ENCODE data around the gene SLC39A5. TPM values are rescaled to one million over a fixed set of nuclear protein-coding genes. Genes with fewer than 3 reads are reported as not detected.

SLC39A5 gene
- total and polyA plus RNA-seq, 2 experiments from 2014 or later: not detected

- DNase-seq: peak; percentile 75
- Histone ChIP-seq H2AFZ (no peak overlapping the region), H3K9ac (no peak overlapping the region), H3F3A (ENCODE audit: insufficient read depth) (peaks cover 50% of the 10 kb centered on the region), H3K4me2 (ENCODE audit: unreplicated experiment) (peak overlapping the region; percentile 26), H3K9me2 (ENCODE audit: insufficient read depth) (no peaks in the 10 kb centered on the region), H3K9me3 (ENCODE audit: low read depth) (no peaks in the 10 kb centered on the region), H3K79me2 (ENCODE audit: insufficient read depth) (0 out of 2 replicates have a peak, but pooled peaks cover 5% of the 10 kb centered on the region), H3K4me1 (ENCODE audit: insufficient read depth) (peaks cover 8% of the 10 kb centered on the region), H3K4me3 (no peak overlapping the region), H3K27me3 (replicated peaks; ENCODE audit: insufficient read depth) (no peaks in the 10 kb centered on the region), H4K20me1 (ENCODE audit: insufficient read depth) (no peaks in the 10 kb centered on the region), H3K36me3 (ENCODE audit: low read depth) (peaks cover 57% of the 10 kb centered on the region), H3K27ac (peak overlapping the region; percentile 41)
- in situ Hi-C loops (cut with MboI): no loop called here
- 55 to 59% methylated on average over 14 of the region's 14 CpGs for WGBS, 2 experiments (ENCODE audit: low coverage in 1 of 2, low lambda C conversion rate in 2 of 2, missing lambda C conversion rate in 2 of 2)
- no peak for TF ChIP-seq EZH2phosphoT487 (IDR thresholded peaks at IDR 0.05; ENCODE audit: insufficient read depth, low read depth)
- TF ChIP-seq EZH2 (IDR thresholded peaks at IDR 0.05; ENCODE audit: insufficient read depth, poor library complexity, severe bottlenecking): no peak
These were observed 23.2 kb upstream of the SLC39A5 start for GRCh38 chr12:56206452-56207166.

GRCh38 chr12:56208006-56208405 lies 21.8 kb upstream of the SLC39A5 start:
- Histone ChIP-seq H4K20me1 (ENCODE audit: insufficient read depth) (no peaks in the 10 kb centered on the region), H3K9ac (no peak overlapping the region), H3K27ac (no peak overlapping the region), H3K4me3 (no peak overlapping the region), H3K36me3 (ENCODE audit: low read depth) (peaks cover 71% of the 10 kb centered on the region), H3K4me1 (ENCODE audit: insufficient read depth) (peaks cover 8% of the 10 kb centered on the region), H3F3A (ENCODE audit: insufficient read depth) (peaks cover 45% of the 10 kb centered on the region), H3K9me3 (ENCODE audit: low read depth) (no peaks in the 10 kb centered on the region), H3K27me3 (replicated peaks; ENCODE audit: insufficient read depth) (no peaks in the 10 kb centered on the region), H3K79me2 (ENCODE audit: insufficient read depth) (peaks cover 16% of the 10 kb centered on the region), H3K9me2 (ENCODE audit: insufficient read depth) (no peaks in the 10 kb centered on the region), H2AFZ (no peak overlapping the region), H3K4me2 (ENCODE audit: unreplicated experiment) (no peak overlapping the region)
- in situ Hi-C loops (cut with MboI): no loop called here
- DNase-seq: no peak
- 73 to 80% methylated on average over 6 of the region's 6 CpGs for WGBS, 2 experiments (ENCODE audit: low coverage in 1 of 2, low lambda C conversion rate in 2 of 2, missing lambda C conversion rate in 2 of 2)
- TF ChIP-seq EZH2phosphoT487 (IDR thresholded peaks at IDR 0.05; ENCODE audit: insufficient read depth, low read depth): no peak
- no peak for TF ChIP-seq EZH2 (IDR thresholded peaks at IDR 0.05; ENCODE audit: insufficient read depth, poor library complexity, severe bottlenecking)

GRCh38 chr12:56212361-56212760 lies 17.5 kb upstream of the SLC39A5 start:
- H3K36me3 ChIP-seq (ENCODE audit: low read depth): peaks cover 68% of the 10 kb centered on the region
- H3K27me3 ChIP-seq (replicated peaks; ENCODE audit: insufficient read depth): no peaks in the 10 kb centered on the region
- H3K9me2 ChIP-seq (ENCODE audit: insufficient read depth): no peaks in the 10 kb centered on the region
- H3K4me2 ChIP-seq (ENCODE audit: unreplicated experiment): no peak overlapping the region
- no peaks in the 10 kb centered on the region for H3K9me3 ChIP-seq (ENCODE audit: low read depth)
- H3K4me1 ChIP-seq (ENCODE audit: insufficient read depth): peaks cover 3% of the 10 kb centered on the region
- in situ Hi-C loops (cut with MboI): no loop called here
- H3K79me2 ChIP-seq (ENCODE audit: insufficient read depth): peaks cover 54% of the 10 kb centered on the region
- H4K20me1 ChIP-seq (ENCODE audit: insufficient read depth): no peaks in the 10 kb centered on the region; the same call in 1 of the 2 replicates
- H3K4me3 ChIP-seq: no peak overlapping the region
- no peak overlapping the region for H2AFZ ChIP-seq
- TF ChIP-seq EZH2 (IDR thresholded peaks at IDR 0.05; ENCODE audit: insufficient read depth, poor library complexity, severe bottlenecking) (no peak), EZH2phosphoT487 (IDR thresholded peaks at IDR 0.05; ENCODE audit: insufficient read depth, low read depth) (no peak)
- peaks cover 42% of the 10 kb centered on the region for H3F3A ChIP-seq (ENCODE audit: insufficient read depth)
- no peak for DNase-seq
- 50 to 56% methylated on average over 1 of the region's 1 CpG for WGBS, 2 experiments (ENCODE audit: low coverage in 1 of 2, low lambda C conversion rate in 2 of 2, missing lambda C conversion rate in 2 of 2)
- no peak overlapping the region for H3K27ac ChIP-seq
- H3K9ac ChIP-seq: no peak overlapping the region

GRCh38 chr12:56213878-56214277 lies 16.0 kb upstream of the SLC39A5 start:
- in situ Hi-C loops (cut with MboI): no loop called here
- WGBS, 2 experiments (ENCODE audit: low coverage in 1 of 2, low lambda C conversion rate in 2 of 2, missing lambda C conversion rate in 2 of 2): 72 to 78% methylated on average over 5 of the region's 5 CpGs
- Histone ChIP-seq H3K4me3 (no peak overlapping the region), H3K79me2 (ENCODE audit: insufficient read depth) (peaks cover 69% of the 10 kb centered on the region), H3K27ac (no peak overlapping the region), H3K9me3 (ENCODE audit: low read depth) (no peaks in the 10 kb centered on the region), H3K36me3 (ENCODE audit: low read depth) (peaks cover 60% of the 10 kb centered on the region), H4K20me1 (ENCODE audit: insufficient read depth) (no peaks in the 10 kb centered on the region; the same call in 1 of the 2 replicates), H3K9ac (no peak overlapping the region), H3K4me2 (ENCODE audit: unreplicated experiment) (no peak overlapping the region), H3K4me1 (ENCODE audit: insufficient read depth) (no peaks in the 10 kb centered on the region), H3K9me2 (ENCODE audit: insufficient read depth) (no peaks in the 10 kb centered on the region), H3K27me3 (replicated peaks; ENCODE audit: insufficient read depth) (no peaks in the 10 kb centered on the region), H2AFZ (no peak overlapping the region), H3F3A (ENCODE audit: insufficient read depth) (peaks cover 29% of the 10 kb centered on the region; the same call in 1 of the 2 replicates)
- no peak for TF ChIP-seq EZH2phosphoT487 (IDR thresholded peaks at IDR 0.05; ENCODE audit: insufficient read depth, low read depth)
- TF ChIP-seq EZH2 (IDR thresholded peaks at IDR 0.05; ENCODE audit: insufficient read depth, poor library complexity, severe bottlenecking): no peak
- peak; percentile 25 for DNase-seq
